Measurements from ENCODE around the gene A2M. TPM values are rescaled to one million over a fixed set of nuclear protein-coding genes. Genes with fewer than 3 reads are reported as not detected.

A2M gene
- total RNA-seq, 1 experiment from 2014 or later: not detected

GRCh38 chr12:9039397-9039977 lies 76.2 kb downstream of the A2M start:
- intact Hi-C loops (cut with micrococcal nuclease): loop anchor here (1.0 to 5.0 kb wide), 2 partner anchors 89 to 257 kb away; no protein-coding TSS in a partner anchor
- Histone ChIP-seq H3K9ac (ENCODE audit: low read length) (no peak overlapping the region), H3K4me2 (ENCODE audit: low read length) (no peak overlapping the region), H3K9me3 (ENCODE audit: low read length) (no peaks in the 10 kb centered on the region), H3F3A (ENCODE audit: low read length, unreplicated experiment) (no peaks in the 10 kb centered on the region), H3K27ac (ENCODE audit: low read length) (no peak overlapping the region), H3K4me3 (ENCODE audit: low read length) (no peak overlapping the region), H3K27me3 (ENCODE audit: low read length) (no peaks in the 10 kb centered on the region; the same call in 1 of the 2 replicates), H3K4me1 (ENCODE audit: insufficient read depth, low read length) (no peaks in the 10 kb centered on the region), H3K9me2 (replicated peaks; ENCODE audit: low read length) (no peaks in the 10 kb centered on the region), H4K20me1 (ENCODE audit: low read length) (no peaks in the 10 kb centered on the region), H3K79me2 (ENCODE audit: low read length) (no peaks in the 10 kb centered on the region), H3K36me3 (ENCODE audit: low read depth, low read length) (no peaks in the 10 kb centered on the region), H2AFZ (ENCODE audit: low read length) (no peak overlapping the region)
- BruUV-seq (replicated peaks): no TSS peak
- ChIA-PET POLR2A (ENCODE audit: unreplicated experiment) (no interaction called here), CTCF (interaction anchor here (0.7 kb wide), 1 partner anchor 10 kb away, joined by 6 read pairs; no protein-coding TSS in a partner anchor)
- DNase-seq: peak; percentile 64
- no peak for TF ChIP-seq EZH2phosphoT487 (IDR thresholded peaks at IDR 0.05; ENCODE audit: borderline replicate concordance, low read length)
- TF ChIP-seq CTCF (conservative IDR thresholded peaks at IDR 0.05; ENCODE audit: low read depth, low read length): peak; percentile 73
- ATAC-seq: peak; percentile 51; the same call in 1 of the 2 replicates

GRCh38 chr12:9037431-9037830 lies 78.3 kb downstream of the A2M start:
- no peak for ATAC-seq
- no peak for TF ChIP-seq CTCF (conservative IDR thresholded peaks at IDR 0.05; ENCODE audit: low read depth, low read length)
- no peak for TF ChIP-seq EZH2 (IDR thresholded peaks at IDR 0.05; ENCODE audit: low read length, unreplicated experiment)
- TF ChIP-seq EZH2phosphoT487 (IDR thresholded peaks at IDR 0.05; ENCODE audit: borderline replicate concordance, low read length): no peak
- no peaks in the 10 kb centered on the region for H3K79me2 ChIP-seq (ENCODE audit: low read length)
- H3K27ac ChIP-seq (ENCODE audit: low read length): no peak overlapping the region
- no peaks in the 10 kb centered on the region for H3K9me3 ChIP-seq (ENCODE audit: low read length)
- ChIA-PET CTCF (interaction anchor here (0.6 kb wide), 1 partner anchor 84 kb away, joined by 4 read pairs; no protein-coding TSS in a partner anchor), POLR2A (ENCODE audit: unreplicated experiment) (no interaction called here)
- H3K9ac ChIP-seq (ENCODE audit: low read length): no peak overlapping the region
- H2AFZ ChIP-seq (ENCODE audit: low read length): no peak overlapping the region
- no peaks in the 10 kb centered on the region for H3K36me3 ChIP-seq (ENCODE audit: low read depth, low read length)
- no peaks in the 10 kb centered on the region for H3F3A ChIP-seq (ENCODE audit: low read length, unreplicated experiment)
- H3K9me2 ChIP-seq (replicated peaks; ENCODE audit: low read length): no peaks in the 10 kb centered on the region
- H3K27me3 ChIP-seq (ENCODE audit: low read length): no peaks in the 10 kb centered on the region
- H3K4me2 ChIP-seq (ENCODE audit: low read length): no peak overlapping the region
- H3K4me3 ChIP-seq (ENCODE audit: low read length): no peak overlapping the region
- DNase-seq: no peak
- BruUV-seq (replicated peaks): no TSS peak
- no peaks in the 10 kb centered on the region for H4K20me1 ChIP-seq (ENCODE audit: low read length)
- intact Hi-C loops (cut with micrococcal nuclease): loop anchor here (5.0 kb wide), 1 partner anchor 255 kb away; no protein-coding TSS in a partner anchor
- H3K4me1 ChIP-seq (ENCODE audit: insufficient read depth, low read length): no peaks in the 10 kb centered on the region

- Histone ChIP-seq H3K27ac (ENCODE audit: low read length) (no peak overlapping the region), H3F3A (ENCODE audit: low read length, unreplicated experiment) (no peaks in the 10 kb centered on the region), H3K36me3 (ENCODE audit: low read depth, low read length) (no peaks in the 10 kb centered on the region), H2AFZ (ENCODE audit: low read length) (no peak overlapping the region), H3K9me2 (replicated peaks; ENCODE audit: low read length) (no peaks in the 10 kb centered on the region), H3K27me3 (ENCODE audit: low read length) (no peaks in the 10 kb centered on the region), H3K9me3 (ENCODE audit: low read length) (no peaks in the 10 kb centered on the region), H3K9ac (ENCODE audit: low read length) (no peak overlapping the region), H3K79me2 (ENCODE audit: low read length) (no peaks in the 10 kb centered on the region), H3K4me2 (ENCODE audit: low read length) (no peak overlapping the region), H4K20me1 (ENCODE audit: low read length) (no peaks in the 10 kb centered on the region), H3K4me3 (ENCODE audit: low read length) (no peak overlapping the region), H3K4me1 (ENCODE audit: insufficient read depth, low read length) (no peaks in the 10 kb centered on the region)
- ChIA-PET CTCF (interaction anchor here (0.9 kb wide), 1 partner anchor 86 kb away, joined by 3 read pairs; no protein-coding TSS in a partner anchor), POLR2A (ENCODE audit: unreplicated experiment) (no interaction called here)
- no peak for TF ChIP-seq EZH2phosphoT487 (IDR thresholded peaks at IDR 0.05; ENCODE audit: borderline replicate concordance, low read length)
- no peak for TF ChIP-seq EZH2 (IDR thresholded peaks at IDR 0.05; ENCODE audit: low read length, unreplicated experiment)
- TF ChIP-seq CTCF (conservative IDR thresholded peaks at IDR 0.05; ENCODE audit: low read depth, low read length): no peak
- no TSS peak for BruUV-seq (replicated peaks)
- ATAC-seq (no peak), DNase-seq (no peak)
- intact Hi-C loops (cut with micrococcal nuclease): loop anchor here (5.0 kb wide), 1 partner anchor 254 kb away; no protein-coding TSS in a partner anchor
Measured at GRCh38 chr12:9036227-9036626, 79.5 kb downstream of the A2M start.

Measured in PC-3 (cell line).